SK-N-SH treated with all-trans-retinoic acid at 6 μM for 48 hours (cell line): ENCODE measurements around the gene NFKB1.

Experiments
- ATAC-seq: fragments of 200-7000 bp; cut with Tn5 transposase; 3 replicates; pipeline ENCODE4 v1.9.1; 2020; ENCODE audit warnings: mild to moderate bottlenecking, moderate library complexity
- ARNTL ChIP-seq: fragments of 450-650 bp; formaldehyde crosslinking; IDR thresholded peaks from 2 replicates; pipeline ENCODE4 v1.5.0; 2020; ENCODE audit warnings: low read depth, mild to moderate bottlenecking, moderate library complexity, borderline replicate concordance
- BACH2 ChIP-seq: fragments of 250-450 bp; sonication (Bioruptor Pico); IDR thresholded peaks from 2 replicates; pipeline ENCODE4 v1.9.0; 2021; ENCODE audit warnings: mild to moderate bottlenecking, borderline replicate concordance
- CSDC2 ChIP-seq: fragments of 250-450 bp; sonication (Bioruptor Pico); IDR thresholded peaks from 2 replicates; pipeline ENCODE4 v1.5.0; 2020; ENCODE audit warnings: mild to moderate bottlenecking, moderate library complexity
- ESRRG ChIP-seq: fragments of 250-450 bp; sonication (Bioruptor Pico); IDR thresholded peaks from 2 replicates; pipeline ENCODE4 v1.6.1; 2021; ENCODE audit warnings: mild to moderate bottlenecking
- GLIS3 ChIP-seq: fragments of 250-450 bp; sonication (Bioruptor Pico); IDR thresholded peaks from 2 replicates; pipeline ENCODE4 v1.5.0; 2020; ENCODE audit warnings: mild to moderate bottlenecking, moderate library complexity
- ISL1 ChIP-seq: fragments of 250-450 bp; sonication (Bioruptor Pico); IDR thresholded peaks from 2 replicates; pipeline ENCODE4 v2.1.2; 2022; ENCODE audit warnings: mild to moderate bottlenecking, moderate library complexity
- OSR1 ChIP-seq: fragments of 250-450 bp; sonication (Bioruptor Pico); IDR thresholded peaks from 2 replicates; pipeline ENCODE4 v1.8.0; 2022; ENCODE audit warnings: moderate library complexity, mild to moderate bottlenecking, inconsistent platforms
- PPARA ChIP-seq: fragments of 250-450 bp; sonication (Bioruptor Pico); IDR thresholded peaks from 2 replicates; pipeline ENCODE4 v1.5.0; 2020; ENCODE audit warnings: mild to moderate bottlenecking, borderline replicate concordance
- RARB ChIP-seq: fragments of 250-450 bp; sonication (Bioruptor Pico); IDR thresholded peaks from 2 replicates; pipeline ENCODE4 v1.8.0; 2021; ENCODE audit warnings: mild to moderate bottlenecking, moderate library complexity
- SNAI2 ChIP-seq: fragments of 250-450 bp; sonication (Bioruptor Pico); IDR thresholded peaks from 2 replicates; pipeline ENCODE4 v1.5.0; 2020; ENCODE audit warnings: mild to moderate bottlenecking, moderate library complexity
- TCF4 ChIP-seq: fragments of 250-450 bp; sonication (Bioruptor Pico); IDR thresholded peaks from 2 replicates; pipeline ENCODE4 v1.8.0; 2021; ENCODE audit warnings: mild to moderate bottlenecking, moderate library complexity, borderline replicate concordance
- TOX ChIP-seq: fragments of 250-450 bp; sonication (Bioruptor Pico); IDR thresholded peaks from 2 replicates; pipeline ENCODE4 v1.8.0; 2021; ENCODE audit warnings: mild to moderate bottlenecking, moderate library complexity, borderline replicate concordance
- ZC3H10 ChIP-seq: fragments of 250-450 bp; sonication (Bioruptor Pico); IDR thresholded peaks from 2 replicates; pipeline ENCODE4 v1.5.1; 2021; ENCODE audit warnings: mild to moderate bottlenecking, moderate library complexity
- ZFP3 ChIP-seq: fragments of 250-450 bp; sonication (Bioruptor Pico); IDR thresholded peaks from 2 replicates; pipeline ENCODE4 v1.5.0; 2020; ENCODE audit warnings: mild to moderate bottlenecking, moderate library complexity
- ZFP30 ChIP-seq: fragments of 450-650 bp; formaldehyde crosslinking; IDR thresholded peaks from 2 replicates; pipeline ENCODE4 v1.5.0; 2022; ENCODE audit warnings: mild to moderate bottlenecking, moderate library complexity
- ZNF565 ChIP-seq: fragments of 450-650 bp; formaldehyde crosslinking; conservative IDR thresholded peaks from 2 replicates; pipeline ENCODE4 v1.5.0; 2020; ENCODE audit warnings: low read depth, mild to moderate bottlenecking, moderate library complexity
- ZNF70 ChIP-seq: fragments of 450-650 bp; formaldehyde crosslinking; IDR thresholded peaks from 2 replicates; pipeline ENCODE4 v1.5.0; 2020; ENCODE audit warnings: mild to moderate bottlenecking, moderate library complexity
- ZNF8 ChIP-seq: fragments of 450-650 bp; formaldehyde crosslinking; IDR thresholded peaks from 2 replicates; pipeline ENCODE4 v1.5.0; 2020; ENCODE audit warnings: mild to moderate bottlenecking, moderate library complexity
- TF ChIP-seq, protein P1 (sequence below): fragments of 250-450 bp; sonication (Bioruptor Pico); IDR thresholded peaks from 2 replicates; pipeline ENCODE4 v1.5.1; 2020; ENCODE audit warnings: low read depth, mild to moderate bottlenecking, moderate library complexity
- TF ChIP-seq, protein P2 (sequence below): fragments of 250-450 bp; sonication (Bioruptor Pico); IDR thresholded peaks from 2 replicates; pipeline ENCODE4 v1.5.0; 2020; ENCODE audit warnings: mild to moderate bottlenecking, moderate library complexity
- TF ChIP-seq, protein P3 (sequence below): fragments of 250-450 bp; sonication (Bioruptor Pico); IDR thresholded peaks from 2 replicates; pipeline ENCODE4 v1.5.1; 2021; ENCODE audit warnings: mild to moderate bottlenecking, moderate library complexity

Gene NFKB1

GRCh38 chr4:102504941-102505340, 3.8 kb downstream of the NFKB1 start (continued):
- TF ChIP-seq, protein P1, sequence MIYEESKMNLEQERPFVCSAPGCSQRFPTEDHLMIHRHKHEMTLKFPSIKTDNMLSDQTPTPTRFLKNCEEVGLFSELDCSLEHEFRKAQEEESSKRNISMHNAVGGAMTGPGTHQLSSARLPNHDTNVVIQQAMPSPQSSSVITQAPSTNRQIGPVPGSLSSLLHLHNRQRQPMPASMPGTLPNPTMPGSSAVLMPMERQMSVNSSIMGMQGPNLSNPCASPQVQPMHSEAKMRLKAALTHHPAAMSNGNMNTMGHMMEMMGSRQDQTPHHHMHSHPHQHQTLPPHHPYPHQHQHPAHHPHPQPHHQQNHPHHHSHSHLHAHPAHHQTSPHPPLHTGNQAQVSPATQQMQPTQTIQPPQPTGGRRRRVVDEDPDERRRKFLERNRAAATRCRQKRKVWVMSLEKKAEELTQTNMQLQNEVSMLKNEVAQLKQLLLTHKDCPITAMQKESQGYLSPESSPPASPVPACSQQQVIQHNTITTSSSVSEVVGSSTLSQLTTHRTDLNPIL (CRISPR knock-in tag), result no peak
- TF ChIP-seq ZFP3, result no peak
- no peak for TF ChIP-seq ARNTL
- TF ChIP-seq TCF4 (CRISPR knock-in tag), result no peak
- no peak for TF ChIP-seq ZNF70 (CRISPR knock-in tag)
- no peak for TF ChIP-seq TOX

DNA sequence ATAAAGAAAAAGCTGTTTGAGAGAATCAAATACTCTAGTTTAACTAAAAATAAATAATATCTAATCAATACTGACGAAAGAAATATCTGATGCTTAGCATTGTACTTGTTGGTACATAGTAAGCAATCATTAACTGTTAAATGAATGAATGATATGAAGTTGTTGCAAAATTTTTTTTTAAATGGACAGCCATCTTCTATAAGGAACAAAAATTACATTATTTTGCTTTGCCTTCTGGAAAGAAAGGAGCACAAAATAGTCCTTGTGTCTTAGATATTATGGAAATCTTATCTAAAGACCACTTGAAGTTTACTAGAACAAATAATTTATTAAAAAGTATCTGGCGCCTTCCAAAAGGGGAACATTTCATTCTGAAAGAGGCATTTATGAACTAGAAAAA, 4.5 kb downstream of the NFKB1 start:
- no peak for ATAC-seq
- no peak for TF ChIP-seq ZFP30
- TF ChIP-seq ZC3H10 (CRISPR knock-in tag), result no peak
- no peak for TF ChIP-seq PPARA (CRISPR knock-in tag)
- no peak for TF ChIP-seq ARNTL

- no peak for ATAC-seq
- TF ChIP-seq ZNF8 (CRISPR knock-in tag) (no peak), ZNF565 (CRISPR knock-in tag) (no peak), ESRRG (CRISPR knock-in tag) (no peak), TOX (no peak), SNAI2 (CRISPR knock-in tag) (no peak), BACH2 (CRISPR knock-in tag) (no peak), ZFP3 (no peak), OSR1 (CRISPR knock-in tag) (no peak), ZNF70 (CRISPR knock-in tag) (no peak), ISL1 (CRISPR knock-in tag) (no peak), CSDC2 (no peak), ZC3H10 (CRISPR knock-in tag) (no peak), GLIS3 (CRISPR knock-in tag) (no peak)
- TF ChIP-seq, protein P2, sequence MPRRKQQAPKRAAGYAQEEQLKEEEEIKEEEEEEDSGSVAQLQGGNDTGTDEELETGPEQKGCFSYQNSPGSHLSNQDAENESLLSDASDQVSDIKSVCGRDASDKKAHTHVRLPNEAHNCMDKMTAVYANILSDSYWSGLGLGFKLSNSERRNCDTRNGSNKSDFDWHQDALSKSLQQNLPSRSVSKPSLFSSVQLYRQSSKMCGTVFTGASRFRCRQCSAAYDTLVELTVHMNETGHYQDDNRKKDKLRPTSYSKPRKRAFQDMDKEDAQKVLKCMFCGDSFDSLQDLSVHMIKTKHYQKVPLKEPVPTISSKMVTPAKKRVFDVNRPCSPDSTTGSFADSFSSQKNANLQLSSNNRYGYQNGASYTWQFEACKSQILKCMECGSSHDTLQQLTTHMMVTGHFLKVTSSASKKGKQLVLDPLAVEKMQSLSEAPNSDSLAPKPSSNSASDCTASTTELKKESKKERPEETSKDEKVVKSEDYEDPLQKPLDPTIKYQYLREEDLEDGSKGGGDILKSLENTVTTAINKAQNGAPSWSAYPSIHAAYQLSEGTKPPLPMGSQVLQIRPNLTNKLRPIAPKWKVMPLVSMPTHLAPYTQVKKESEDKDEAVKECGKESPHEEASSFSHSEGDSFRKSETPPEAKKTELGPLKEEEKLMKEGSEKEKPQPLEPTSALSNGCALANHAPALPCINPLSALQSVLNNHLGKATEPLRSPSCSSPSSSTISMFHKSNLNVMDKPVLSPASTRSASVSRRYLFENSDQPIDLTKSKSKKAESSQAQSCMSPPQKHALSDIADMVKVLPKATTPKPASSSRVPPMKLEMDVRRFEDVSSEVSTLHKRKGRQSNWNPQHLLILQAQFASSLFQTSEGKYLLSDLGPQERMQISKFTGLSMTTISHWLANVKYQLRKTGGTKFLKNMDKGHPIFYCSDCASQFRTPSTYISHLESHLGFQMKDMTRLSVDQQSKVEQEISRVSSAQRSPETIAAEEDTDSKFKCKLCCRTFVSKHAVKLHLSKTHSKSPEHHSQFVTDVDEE, result no peak
- TF ChIP-seq, protein P3, sequence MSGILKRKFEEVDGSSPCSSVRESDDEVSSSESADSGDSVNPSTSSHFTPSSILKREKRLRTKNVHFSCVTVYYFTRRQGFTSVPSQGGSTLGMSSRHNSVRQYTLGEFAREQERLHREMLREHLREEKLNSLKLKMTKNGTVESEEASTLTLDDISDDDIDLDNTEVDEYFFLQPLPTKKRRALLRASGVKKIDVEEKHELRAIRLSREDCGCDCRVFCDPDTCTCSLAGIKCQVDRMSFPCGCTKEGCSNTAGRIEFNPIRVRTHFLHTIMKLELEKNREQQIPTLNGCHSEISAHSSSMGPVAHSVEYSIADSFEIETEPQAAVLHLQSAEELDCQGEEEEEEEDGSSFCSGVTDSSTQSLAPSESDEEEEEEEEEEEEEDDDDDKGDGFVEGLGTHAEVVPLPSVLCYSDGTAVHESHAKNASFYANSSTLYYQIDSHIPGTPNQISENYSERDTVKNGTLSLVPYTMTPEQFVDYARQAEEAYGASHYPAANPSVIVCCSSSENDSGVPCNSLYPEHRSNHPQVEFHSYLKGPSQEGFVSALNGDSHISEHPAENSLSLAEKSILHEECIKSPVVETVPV (CRISPR knock-in tag), result no peak
These were observed 5.4 kb downstream of the NFKB1 start for GRCh38 chr4:102506523-102506922.

GRCh38 chr4:102511830-102512605, 10.9 kb downstream of the NFKB1 start:
- TF ChIP-seq SNAI2 (CRISPR knock-in tag) (no peak), PPARA (CRISPR knock-in tag) (no peak), ZFP3 (no peak), RARB (CRISPR knock-in tag) (no peak), TOX (no peak), ESRRG (CRISPR knock-in tag) (no peak), ZFP30 (no peak), TCF4 (CRISPR knock-in tag) (no peak), ARNTL (no peak), ZC3H10 (CRISPR knock-in tag) (no peak), BACH2 (CRISPR knock-in tag) (no peak)
- TF ChIP-seq, protein P3 (CRISPR knock-in tag), result no peak
- TF ChIP-seq, protein P2, result no peak
- ATAC-seq, result no peak
